Gastroesophageal sphincter (tissue), 3 donors: ENCODE measurements around the gene SLC25A3.
"Not testable (repeated sequence)": the region's sequence is repeated elsewhere in the genome, so short reads cannot be mapped to it uniquely, and the experiment has no call there.

Experiments used
- CTCF ChIP-seq, 4 experiments: fragments of 200-600 bp in 2 of 4; fragments of 450-650 bp in 2 of 4; sonication (generic) in 1 of 4; IDR thresholded peaks; one replicate each; pipeline ENCODE4 v1.5.1; 2017 to 2019; ENCODE audit warnings: antibody characterized with exemption in 4 of 4, mild to moderate bottlenecking in 2 of 4, moderate library complexity in 2 of 4
- EP300 ChIP-seq: sonication (generic); formaldehyde crosslinking; IDR thresholded peaks from one replicate; pipeline ENCODE4 v1.6.1; 2017; ENCODE audit warnings: antibody characterized with exemption, mild to moderate bottlenecking

DNA sequence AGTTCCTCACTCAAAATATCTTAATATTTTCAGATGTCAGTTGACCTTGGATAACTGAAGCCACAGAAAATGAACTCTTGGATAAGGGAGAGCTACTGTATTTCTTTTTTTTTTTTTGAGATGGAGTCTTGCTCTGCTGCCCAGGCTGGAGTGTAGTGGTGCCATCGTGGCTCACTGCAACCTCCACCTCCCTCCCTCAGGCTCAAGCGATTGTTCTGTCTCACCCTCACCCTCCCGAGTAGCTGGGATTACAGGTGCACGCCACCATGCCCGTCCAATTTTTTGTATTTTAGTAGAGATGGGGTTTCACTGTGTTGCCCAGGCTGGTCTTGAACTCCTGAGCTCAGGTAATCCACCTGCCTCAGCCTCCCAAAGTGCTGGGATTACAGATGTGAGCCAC lies 3.8 kb downstream of the SLC25A3 start:
- TF ChIP-seq CTCF (IDR thresholded peaks at IDR 0.05); EP300: not testable (repeated sequence)
